ENCODE results near the gene LDLRAD4. TPM values are rescaled to one million over a fixed set of nuclear protein-coding genes. Genes with fewer than 3 reads are reported as not detected.

Gene LDLRAD4
- total and polyA plus RNA-seq, 9 of the 15 experiments (the other 6 are each of a cell fraction or from before 2014, with no cell fraction given) = 0.01 TPM; not detected in 8

- no peak for DNase-seq (ENCODE audit: extremely low read depth in 1 of 4, low spot score in 3 of 4)
- Histone ChIP-seq H3K27ac (ENCODE audit: extremely low read depth, low read depth, low read length) (no peak overlapping the region), H3K27me3 (ENCODE audit: control insufficient read depth in 2 of 2, insufficient read depth in 2 of 2, low read length in 2 of 2) (peaks cover 17 to 29% of the 10 kb centered on the region in 2 experiments; a peak in 3 of 5 replicates), H3K79me2 (ENCODE audit: control insufficient read depth, insufficient read depth, low read length) (no peaks in the 10 kb centered on the region), H3K9me1 (ENCODE audit: control insufficient read depth, insufficient read depth, low read length) (no peaks in the 10 kb centered on the region), H4K20me1 (replicated peaks; ENCODE audit: control insufficient read depth, insufficient read depth, low read length) (0 out of 2 replicates have a peak, but pooled peaks cover 3% of the 10 kb centered on the region), H2AFZ (ENCODE audit: low read depth, low read length) (no peak overlapping the region), H3K9me3 (replicated peaks; ENCODE audit: control insufficient read depth, insufficient read depth, low read depth, low read length) (no peaks in the 10 kb centered on the region), H3K9ac (ENCODE audit: insufficient read depth in 1 of 2, low read depth in 2 of 2, low read length in 2 of 2) (no peak overlapping the region), H3K36me3 (ENCODE audit: control insufficient read depth, insufficient read depth, low read length) (no peaks in the 10 kb centered on the region), H3K4me3 (no peak overlapping the region), H3K4me2 (ENCODE audit: insufficient read depth, low read length) (no peak overlapping the region), H3K4me1 (replicated peaks in 1 of 2; ENCODE audit: control insufficient read depth in 2 of 2, insufficient read depth in 2 of 2, low read length in 2 of 2) (no peaks in the 10 kb centered on the region)
- no peak for TF ChIP-seq NR1H2 (CRISPR knock-in tag; IDR thresholded peaks at IDR 0.05)
- no peak for TF ChIP-seq MIER1 (IDR thresholded peaks at IDR 0.05; ENCODE audit: low read depth)
- no peak for TF ChIP-seq YBX1 (IDR thresholded peaks at IDR 0.05)
- no peak for TF ChIP-seq ZNF699 (CRISPR knock-in tag; IDR thresholded peaks at IDR 0.05; ENCODE audit: insufficient replicate concordance)
- no peak for TF ChIP-seq SOX6 (IDR thresholded peaks at IDR 0.05)
- TF ChIP-seq USF1 (CRISPR knock-in tag; IDR thresholded peaks at IDR 0.05) = no peak
- intact Hi-C loops (cut with micrococcal nuclease) = no loop called here
- ATAC-seq = no peak
- under 1% methylated on average over 10 of the region's 10 CpGs for WGBS (ENCODE audit: insufficient coverage, low coverage, missing lambda C conversion rate)
- in situ Hi-C loops (cut with MboI) = no loop called here
- POLR2A ChIA-PET = interaction anchor here (0.6 kb wide), 1 partner anchor 19 kb away, joined by 3 read pairs; no protein-coding TSS in a partner anchor
- CTCF ChIA-PET (ENCODE audit: low intra/inter-chr PET ratio) = no interaction called here
- no TSS peak for BruUV-seq (replicated peaks)
- no peak for FAIRE-seq
Measured at GRCh38 chr18:13574355-13574754, 355.8 kb downstream of the LDLRAD4 start.

GRCh38 chr18:13574761-13575160 is 356.2 kb downstream of the LDLRAD4 start:
- 0% methylated on average over 1 of the region's 1 CpG for WGBS (ENCODE audit: insufficient coverage, low coverage, missing lambda C conversion rate)
- FAIRE-seq = no peak
- Histone ChIP-seq H3K4me3 (no peak overlapping the region), H3K4me2 (ENCODE audit: insufficient read depth, low read length) (no peak overlapping the region), H4K20me1 (replicated peaks; ENCODE audit: control insufficient read depth, insufficient read depth, low read length) (0 out of 2 replicates have a peak, but pooled peaks cover 3% of the 10 kb centered on the region), H3K9me1 (ENCODE audit: control insufficient read depth, insufficient read depth, low read length) (no peaks in the 10 kb centered on the region), H3K9ac (ENCODE audit: insufficient read depth in 1 of 2, low read depth in 2 of 2, low read length in 2 of 2) (no peak overlapping the region), H2AFZ (ENCODE audit: low read depth, low read length) (no peak overlapping the region), H3K9me3 (replicated peaks; ENCODE audit: control insufficient read depth, insufficient read depth, low read depth, low read length) (no peaks in the 10 kb centered on the region), H3K27ac (ENCODE audit: extremely low read depth, low read depth, low read length) (no peak overlapping the region), H3K36me3 (ENCODE audit: control insufficient read depth, insufficient read depth, low read length) (no peaks in the 10 kb centered on the region), H3K27me3 (ENCODE audit: control insufficient read depth in 2 of 2, insufficient read depth in 2 of 2, low read length in 2 of 2) (peaks cover 17 to 31% of the 10 kb centered on the region in 2 experiments; a peak in 3 of 5 replicates), H3K79me2 (ENCODE audit: control insufficient read depth, insufficient read depth, low read length) (no peaks in the 10 kb centered on the region), H3K4me1 (replicated peaks in 1 of 2; ENCODE audit: control insufficient read depth in 2 of 2, insufficient read depth in 2 of 2, low read length in 2 of 2) (no peaks in the 10 kb centered on the region)
- no peak for DNase-seq (ENCODE audit: extremely low read depth in 1 of 4, low spot score in 3 of 4)
- ChIA-PET CTCF (ENCODE audit: low intra/inter-chr PET ratio) (no interaction called here), POLR2A (no interaction called here)
- in situ Hi-C loops (cut with MboI) (no loop called here), intact Hi-C loops (cut with micrococcal nuclease) (no loop called here)
- no peak for ATAC-seq
- TF ChIP-seq THRA (IDR thresholded peaks at IDR 0.05) (no peak), ZNF217 (CRISPR knock-in tag; IDR thresholded peaks at IDR 0.05) (no peak), SUPT5H (IDR thresholded peaks at IDR 0.05) (no peak)
- no TSS peak for BruUV-seq (replicated peaks)

All from K562 (cell line).